ENCODE results near the gene ELOVL7. TPM values are rescaled to one million over a fixed set of nuclear protein-coding genes. Genes with fewer than 3 reads are reported as not detected.

ELOVL7 gene
- total and polyA plus RNA-seq, 2 of the 8 experiments (the other 6 are each of a cell fraction or from before 2014, with no cell fraction given), result 3.1 to 5.1 TPM

GRCh38 chr5:60851626-60852025 lies 7.6 kb upstream of the ELOVL7 start:
- H2BK5ac ChIP-seq (ENCODE audit: low read depth, low read length), result no peak overlapping the region
- H3K23me2 ChIP-seq (ENCODE audit: low read depth, low read length), result no peaks in the 10 kb centered on the region
- H4K8ac ChIP-seq (ENCODE audit: extremely low read depth, insufficient read depth, low read length), result no peak overlapping the region
- H3K4me2 ChIP-seq (ENCODE audit: insufficient read depth in 1 of 2, low read depth in 2 of 2, low read length in 2 of 2), result no peak overlapping the region
- no peak overlapping the region for H2AK5ac ChIP-seq (ENCODE audit: low read depth, low read length)
- H2BK15ac ChIP-seq (ENCODE audit: low read length), result no peak overlapping the region
- no peak overlapping the region for H3K56ac ChIP-seq (replicated peaks; ENCODE audit: insufficient read length, low read depth, low read length)
- no peaks in the 10 kb centered on the region for H3K9me3 ChIP-seq (ENCODE audit: insufficient read depth in 2 of 2, low read depth in 1 of 2, low read length in 1 of 2)
- H2AFZ ChIP-seq (ENCODE audit: low read length), result no peak overlapping the region
- H2BK12ac ChIP-seq (ENCODE audit: low read depth, low read length), result no peak overlapping the region
- no peak overlapping the region for H4K91ac ChIP-seq (replicated peaks; ENCODE audit: insufficient read length, low read length)
- no peak overlapping the region for H2BK120ac ChIP-seq (replicated peaks; ENCODE audit: low read depth, low read length)
- H3K79me2 ChIP-seq (ENCODE audit: control insufficient read depth in 1 of 2, insufficient read depth in 2 of 2, low read length in 2 of 2), result no peaks in the 10 kb centered on the region
- no peak overlapping the region for H3K27ac ChIP-seq (ENCODE audit: low read depth, low read length)
- no peak overlapping the region for H3K4me3 ChIP-seq (ENCODE audit: extremely low read depth in 1 of 4, insufficient read depth in 2 of 4, low read depth in 3 of 4, low read length in 4 of 4)
- H3K23ac ChIP-seq (ENCODE audit: insufficient read length), result no peak overlapping the region
- no peaks in the 10 kb centered on the region for H4K20me1 ChIP-seq (replicated peaks in 1 of 2; ENCODE audit: control insufficient read depth in 1 of 2, insufficient read depth in 2 of 2, low read length in 2 of 2)
- H4K5ac ChIP-seq (ENCODE audit: insufficient read length, low read depth, low read length), result no peak overlapping the region
- TF ChIP-seq CTCF (IDR thresholded peaks at IDR 0.05; ENCODE audit: control extremely low read depth in 1 of 3, insufficient read depth in 1 of 3, low read depth in 1 of 3, low read length in 3 of 3) (no peak), CREB1 (IDR thresholded peaks at IDR 0.05) (no peak)
- ChIA-PET CTCF (ENCODE audit: partially characterized antibody) (no interaction called here), POLR2A (ENCODE audit: partially characterized antibody) (no interaction called here)
- FAIRE-seq (no peak), DNase-seq (ENCODE audit: low read depth in 1 of 2, low spot score in 2 of 2) (no peak)
- H3K18ac ChIP-seq (ENCODE audit: extremely low read depth, low read length), result no peak overlapping the region
- H3K9ac ChIP-seq (replicated peaks in 1 of 4; ENCODE audit: extremely low read depth in 1 of 4, low read depth in 3 of 4, low read length in 3 of 4), result no peak overlapping the region
- no peak overlapping the region for H3K4ac ChIP-seq (replicated peaks; ENCODE audit: insufficient read length, low read depth, low read length)
- no peak overlapping the region for H3K14ac ChIP-seq (ENCODE audit: insufficient read length)
- H3K79me1 ChIP-seq (ENCODE audit: low read depth, low read length), result no peaks in the 10 kb centered on the region
- no peaks in the 10 kb centered on the region for H3K36me3 ChIP-seq (ENCODE audit: control insufficient read depth in 2 of 4, insufficient read depth in 4 of 4, low read length in 3 of 4)
- H3K27me3 ChIP-seq (replicated peaks in 1 of 4; ENCODE audit: control insufficient read depth in 3 of 4, extremely low read depth in 1 of 4, insufficient read depth in 3 of 4, low read length in 3 of 4), result no peaks in the 10 kb centered on the region
- no peak overlapping the region for H2BK20ac ChIP-seq (ENCODE audit: low read length)
- H3K4me1 ChIP-seq (replicated peaks in 1 of 4; ENCODE audit: control insufficient read depth in 3 of 4, insufficient read depth in 4 of 4, low read length in 3 of 4), result peaks cover 0 to 5% (median 0%) of the 10 kb centered on the region in 4 experiments; a peak in 2 of 7 replicates
